Keratinocyte (primary cell): ENCODE data around the gene CMTM8. TPM values are rescaled to one million over a fixed set of nuclear protein-coding genes. Genes with fewer than 3 reads are reported as not detected.

Source experiments
- DNase-seq: peaks from one replicate; pipeline ENCODE4 v3.0.0-alpha.2; 2011; ENCODE audit warnings: low read depth, missing footprints, low spot score
- FAIRE-seq: peaks from 2 replicates; lab custom pipeline; 2011; peaks lifted over from hg19 to GRCh38; lab: Jason Lieb, UNC
- H2AFZ ChIP-seq: 2 replicates; pipeline ENCODE4 v1.6.0; 2012; ENCODE audit warnings: low read length, control low read depth, inconsistent platforms; ENCODE audit not compliant: control insufficient read depth
- H3K27ac ChIP-seq: 2 replicates; pipeline ENCODE4 v1.5.1; 2011; ENCODE audit warnings: low read length; ENCODE audit not compliant: control insufficient read depth, insufficient read depth
- H3K27me3 ChIP-seq: 3 replicates; pipeline ENCODE4 v1.6.0; 2011; ENCODE audit warnings: low read length; ENCODE audit not compliant: control insufficient read depth, insufficient read depth; ENCODE audit errors: extremely low read depth
- H3K36me3 ChIP-seq, 2 experiments: 2 replicates in 1 of 2; 3 replicates in 1 of 2; pipeline ENCODE4 v1.5.1; 2011; ENCODE audit warnings: low read length in 2 of 2, mild to moderate bottlenecking in 1 of 2; ENCODE audit not compliant: control insufficient read depth in 2 of 2, insufficient read depth in 2 of 2; ENCODE audit errors: extremely low read depth in 1 of 2
- H3K4me1 ChIP-seq: 3 replicates; pipeline ENCODE4 v1.5.1; 2011; ENCODE audit warnings: low read length; ENCODE audit not compliant: control insufficient read depth, insufficient read depth; ENCODE audit errors: extremely low read depth
- H3K4me2 ChIP-seq: 3 replicates; pipeline ENCODE4 v1.6.0; 2011; ENCODE audit warnings: low read depth, low read length; ENCODE audit not compliant: control insufficient read depth, insufficient read depth; ENCODE audit errors: extremely low read depth
- H3K4me3 ChIP-seq, 3 experiments: fragments of 200-600 bp in 1 of 3; sonication (generic) in 1 of 3; 2 replicates in 2 of 3; 3 replicates in 1 of 3; pipeline ENCODE4 v1.5.1; 2011 to 2016; ENCODE audit warnings: low read length in 3 of 3, mild to moderate bottlenecking in 3 of 3, control low read depth in 2 of 3, inconsistent platforms in 1 of 3, low read depth in 1 of 3, mixed read lengths in 1 of 3, mixed run types in 1 of 3, moderate library complexity in 1 of 3; ENCODE audit not compliant: control insufficient read depth in 2 of 3, insufficient read depth in 2 of 3; ENCODE audit errors: extremely low read depth in 1 of 3
- H3K79me2 ChIP-seq: 2 replicates; pipeline ENCODE4 v1.6.0; 2012; ENCODE audit warnings: low read length; ENCODE audit not compliant: control insufficient read depth, insufficient read depth
- H3K9ac ChIP-seq: 3 replicates; pipeline ENCODE4 v1.6.0; 2011; ENCODE audit warnings: low read length; ENCODE audit not compliant: control insufficient read depth, insufficient read depth; ENCODE audit errors: extremely low read depth
- H3K9me1 ChIP-seq: 3 replicates; pipeline ENCODE4 v1.6.0; 2011; ENCODE audit warnings: low read length; ENCODE audit not compliant: control insufficient read depth, insufficient read depth; ENCODE audit errors: extremely low read depth
- H3K9me3 ChIP-seq: 2 replicates; pipeline ENCODE4 v1.5.1; 2012; ENCODE audit warnings: low read depth, low read length; ENCODE audit not compliant: control insufficient read depth
- H4K20me1 ChIP-seq: 3 replicates; pipeline ENCODE4 v1.6.0; 2011; ENCODE audit warnings: low read length; ENCODE audit not compliant: control insufficient read depth, insufficient read depth; ENCODE audit errors: extremely low read depth
- EZH2 ChIP-seq: IDR thresholded peaks from one replicate; pipeline ENCODE4 v1.6.1; 2012; ENCODE audit warnings: inconsistent platforms, mild to moderate bottlenecking, low read length, moderate library complexity
- dilution Hi-C: fragments of 300-500 bp; cut with MboI; formaldehyde crosslinking; loops from one replicate; pipeline ENCODE4 v1.7.0; 2020; ENCODE audit warnings: low sequenced_read_pairs; ENCODE audit not compliant: extremely low pct_ligation_motif_present
- polyA plus RNA-seq, 5 experiments: library from polyadenylated mRNA; depleted of rRNA in 3 of 5; stranded (reverse) in 3 of 5; stranded (forward) in 1 of 5; unstranded in 1 of 5; fragments of >200 nt; gene quantifications; 1 replicate in 1 of 5; 2 replicates in 3 of 5; 3 replicates in 1 of 5; pipeline versions ENCODE4 v1.2.1 to v1.2.3, GENCODE V29; 2011 to 2012; ENCODE audit warnings: missing spikeins in 2 of 5, low read depth in 1 of 5, low replicate concordance in 1 of 5
- TF ChIP-seq, protein P1 (sequence below), 3 experiments: IDR thresholded peaks in 1 of 3; conservative IDR thresholded peaks in 1 of 3; optimal IDR thresholded peaks in 1 of 3; 2 replicates in 2 of 3; 3 replicates in 1 of 3; pipeline versions ENCODE3 to v1.5.1; 2011; ENCODE audit warnings: low read length in 3 of 3, mild to moderate bottlenecking in 3 of 3, moderate library complexity in 2 of 3, control low read depth in 1 of 3, inconsistent platforms in 1 of 3; ENCODE audit not compliant: insufficient read depth in 2 of 3; ENCODE audit errors: extremely low read depth in 1 of 3

CMTM8 gene
- polyA plus RNA-seq, 1 donor (not counting 4 experiments of a cell fraction or from before 2014, with no cell fraction given), result 1.6 TPM

DNA sequence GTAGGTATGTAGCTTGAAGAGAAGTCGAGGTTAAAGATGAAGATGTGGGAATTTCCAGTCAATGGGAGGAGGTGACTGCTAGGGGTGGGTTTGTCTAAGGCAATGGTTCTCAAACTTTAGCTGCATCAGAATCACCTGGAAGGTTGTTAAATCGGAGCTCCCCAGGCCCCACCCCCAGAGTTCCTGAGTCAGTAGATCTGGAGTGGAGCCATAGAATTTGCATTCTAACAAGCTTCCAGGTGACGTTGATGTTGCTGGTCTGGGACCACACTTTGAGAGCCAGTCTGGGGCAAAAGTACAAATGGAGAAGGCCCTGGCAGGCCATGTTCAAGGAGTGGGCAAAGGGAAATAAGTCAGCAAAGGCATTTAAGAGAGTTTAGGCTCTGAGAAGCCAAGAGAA is 69.1 kb downstream of the CMTM8 start:
- Histone ChIP-seq H3K4me2 (no peak overlapping the region), H3K9me3 (no peaks in the 10 kb centered on the region), H3K36me3 (no peaks in the 10 kb centered on the region), H3K27me3 (no peaks in the 10 kb centered on the region), H4K20me1 (no peaks in the 10 kb centered on the region), H3K79me2 (no peaks in the 10 kb centered on the region), H3K27ac (no peak overlapping the region), H3K4me1 (no peaks in the 10 kb centered on the region), H3K4me3 (no peak overlapping the region), H2AFZ (no peak overlapping the region), H3K9ac (no peak overlapping the region), H3K9me1 (no peaks in the 10 kb centered on the region)
- FAIRE-seq (no peak), DNase-seq (no peak)
- no peak for TF ChIP-seq EZH2
- TF ChIP-seq, protein P1, sequence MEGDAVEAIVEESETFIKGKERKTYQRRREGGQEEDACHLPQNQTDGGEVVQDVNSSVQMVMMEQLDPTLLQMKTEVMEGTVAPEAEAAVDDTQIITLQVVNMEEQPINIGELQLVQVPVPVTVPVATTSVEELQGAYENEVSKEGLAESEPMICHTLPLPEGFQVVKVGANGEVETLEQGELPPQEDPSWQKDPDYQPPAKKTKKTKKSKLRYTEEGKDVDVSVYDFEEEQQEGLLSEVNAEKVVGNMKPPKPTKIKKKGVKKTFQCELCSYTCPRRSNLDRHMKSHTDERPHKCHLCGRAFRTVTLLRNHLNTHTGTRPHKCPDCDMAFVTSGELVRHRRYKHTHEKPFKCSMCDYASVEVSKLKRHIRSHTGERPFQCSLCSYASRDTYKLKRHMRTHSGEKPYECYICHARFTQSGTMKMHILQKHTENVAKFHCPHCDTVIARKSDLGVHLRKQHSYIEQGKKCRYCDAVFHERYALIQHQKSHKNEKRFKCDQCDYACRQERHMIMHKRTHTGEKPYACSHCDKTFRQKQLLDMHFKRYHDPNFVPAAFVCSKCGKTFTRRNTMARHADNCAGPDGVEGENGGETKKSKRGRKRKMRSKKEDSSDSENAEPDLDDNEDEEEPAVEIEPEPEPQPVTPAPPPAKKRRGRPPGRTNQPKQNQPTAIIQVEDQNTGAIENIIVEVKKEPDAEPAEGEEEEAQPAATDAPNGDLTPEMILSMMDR (optimal IDR thresholded peaks at IDR 0.05 in 1 of 3, IDR thresholded peaks at IDR 0.05 in 1 of 3, conservative IDR thresholded peaks at IDR 0.05 in 1 of 3; ENCODE audit: extremely low read depth in 1 of 3, insufficient read depth in 2 of 3, low read length in 3 of 3), result no peak
- dilution Hi-C loops, result no loop called here

DNA sequence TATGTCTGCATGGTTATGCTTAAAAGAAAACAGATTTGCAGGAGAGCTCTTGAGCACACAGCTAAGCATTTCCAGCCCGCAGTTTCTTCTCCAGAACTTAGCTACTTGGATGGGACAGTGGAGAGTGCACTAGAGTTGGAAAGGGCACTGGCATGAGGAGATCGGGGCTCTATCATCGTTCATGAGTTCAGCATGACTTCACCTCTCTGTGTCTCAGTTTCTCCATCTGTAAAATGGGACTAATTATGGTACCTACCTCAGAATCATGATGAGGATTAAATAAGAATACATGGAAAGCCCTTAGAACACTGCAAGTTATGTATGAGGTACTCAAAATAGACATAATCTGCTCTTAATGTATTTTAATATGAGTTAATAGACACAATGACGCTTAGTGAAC is 69.9 kb downstream of the CMTM8 start:
- FAIRE-seq (no peak), DNase-seq (no peak)
- Histone ChIP-seq H3K9ac (no peak overlapping the region), H3K4me1 (peaks cover 5% of the 10 kb centered on the region), H3K4me2 (no peak overlapping the region), H3K4me3 (no peak overlapping the region), H3K36me3 (no peaks in the 10 kb centered on the region), H2AFZ (no peak overlapping the region), H3K79me2 (no peaks in the 10 kb centered on the region), H4K20me1 (no peaks in the 10 kb centered on the region), H3K27me3 (no peaks in the 10 kb centered on the region), H3K9me1 (no peaks in the 10 kb centered on the region), H3K9me3 (no peaks in the 10 kb centered on the region), H3K27ac (no peak overlapping the region)
- dilution Hi-C loops, result no loop called here
- TF ChIP-seq, protein P1 (optimal IDR thresholded peaks at IDR 0.05 in 1 of 3, IDR thresholded peaks at IDR 0.05 in 1 of 3, conservative IDR thresholded peaks at IDR 0.05 in 1 of 3; ENCODE audit: extremely low read depth in 1 of 3, insufficient read depth in 2 of 3, low read length in 3 of 3), result no peak
- TF ChIP-seq EZH2, result no peak
